NOMO-1 treated with dmso at 0.1 percent for 144 hours (cell line): ENCODE results near the gene OR2V2.
"Not testable (repeated sequence)": the region's sequence is repeated elsewhere in the genome, so short reads cannot be mapped to it uniquely, and the experiment has no call there.

Experiments
- DNase-seq: peaks from one replicate; lab custom pipeline; 2025; ENCODE audit not compliant: unreplicated experiment; lab: John Stamatoyannopoulos, UW

Gene OR2V2

GRCh38 chr5:181114844-181115778 lies 32.3 kb upstream of the OR2V2 start:
- no peak for DNase-seq

GRCh38 chr5:181118369-181118768 lies 29.0 kb upstream of the OR2V2 start:
- no peak for DNase-seq

GRCh38 chr5:181119105-181119504 lies 28.3 kb upstream of the OR2V2 start:
- DNase-seq, result no peak

GRCh38 chr5:181120306-181120705 lies 27.1 kb upstream of the OR2V2 start:
- DNase-seq, result no peak

GRCh38 chr5:181120761-181121160 lies 26.6 kb upstream of the OR2V2 start:
- DNase-seq, result no peak

GRCh38 chr5:181121675-181122561 lies 25.5 kb upstream of the OR2V2 start:
- peak; percentile 23 for DNase-seq

- no peak for DNase-seq
These were observed 22.9 kb upstream of the OR2V2 start for GRCh38 chr5:181124526-181124925.

GRCh38 chr5:181126841-181127240 lies 20.5 kb upstream of the OR2V2 start:
- no peak for DNase-seq

GRCh38 chr5:181127456-181127855 lies 19.9 kb upstream of the OR2V2 start:
- DNase-seq, result no peak

GRCh38 chr5:181127907-181128626 lies 19.3 kb upstream of the OR2V2 start:
- DNase-seq, result no peak

- DNase-seq, result no peak
These were observed 17.8 kb upstream of the OR2V2 start for GRCh38 chr5:181129601-181130000.

- not testable (repeated sequence) for DNase-seq
These were observed 17.3 kb upstream of the OR2V2 start for GRCh38 chr5:181130081-181130480.

- no peak for DNase-seq
These were observed 16.4 kb upstream of the OR2V2 start, which contains the start of gene OR2V1 for GRCh38 chr5:181130832-181131496. Gene OR2V1 (minus strand): TSS chr5:181131169. CDS start chr5:181125304, 5,865 bp downstream.

- DNase-seq, result no peak
These were observed 15.9 kb upstream of the OR2V2 start for GRCh38 chr5:181131514-181131913.

- no peak for DNase-seq
These were observed 14.3 kb upstream of the OR2V2 start for GRCh38 chr5:181133083-181133482.

GRCh38 chr5:181133610-181134231 lies 13.7 kb upstream of the OR2V2 start:
- DNase-seq, result no peak

- no peak for DNase-seq
These were observed 13.1 kb upstream of the OR2V2 start for GRCh38 chr5:181134259-181134658.

- no peak for DNase-seq
These were observed 10.9 kb upstream of the OR2V2 start for GRCh38 chr5:181136361-181136955.

GRCh38 chr5:181138258-181138657 lies 9.1 kb upstream of the OR2V2 start:
- DNase-seq, result no peak

- DNase-seq, result no peak
These were observed 6.6 kb upstream of the OR2V2 start for GRCh38 chr5:181140766-181141165.
